ENCODE measurements around the gene SAP30. TPM values are rescaled to one million over a fixed set of nuclear protein-coding genes. Genes with fewer than 3 reads are reported as not detected.

Gene SAP30
- total RNA-seq, 1 experiment from 2014 or later = 20.0 TPM

- TF ChIP-seq SMAD4 (CRISPR knock-in tag; IDR thresholded peaks at IDR 0.05) (no peak), ZNF263 (CRISPR knock-in tag; IDR thresholded peaks at IDR 0.05; ENCODE audit: low read depth) (no peak)
Measured at GRCh38 chr4:173379929-173380328, 9.2 kb downstream of the SAP30 start (continued).

GRCh38 chr4:173380987-173381386 is 10.2 kb downstream of the SAP30 start:
- no peak overlapping the region for H3K27ac Mint-ChIP-seq
- CTCF ChIA-PET = interaction anchor here (0.8 to 2.2 kb wide), 3 partner anchors 10 to 80 kb away, joined by 3 to 10 read pairs (median 4); partner anchors contain the start of genes SAP30 and SCRG1
- no peak for ATAC-seq
- H3K4me3 Mint-ChIP-seq = no peak overlapping the region
- peaks cover 2% of the 10 kb centered on the region for H3K36me3 Mint-ChIP-seq
- POLR2A ChIA-PET = no interaction called here
- H3K9me3 Mint-ChIP-seq = no peaks in the 10 kb centered on the region
- no peaks in the 10 kb centered on the region for H3K27me3 Mint-ChIP-seq (ENCODE audit: low read depth)
- no peak for TF ChIP-seq ZNF425 (CRISPR knock-in tag; conservative IDR thresholded peaks at IDR 0.05)
- no peak for TF ChIP-seq PRDM15 (CRISPR knock-in tag; IDR thresholded peaks at IDR 0.05)
- DNase-seq (ENCODE audit: low spot score) = no peak
- H3K4me1 Mint-ChIP-seq = peaks cover 27% of the 10 kb centered on the region

- peaks cover 27% of the 10 kb centered on the region for H3K4me1 Mint-ChIP-seq
- TF ChIP-seq PRRX2 (CRISPR knock-in tag; IDR thresholded peaks at IDR 0.05) (no peak), FOXK1 (CRISPR knock-in tag; IDR thresholded peaks at IDR 0.05) (no peak), SOX15 (CRISPR knock-in tag; IDR thresholded peaks at IDR 0.05) (no peak), HMGXB4 (CRISPR knock-in tag; IDR thresholded peaks at IDR 0.05) (no peak), E2F4 (CRISPR knock-in tag; IDR thresholded peaks at IDR 0.05; ENCODE audit: borderline replicate concordance, low read depth) (no peak), MAX (CRISPR knock-in tag; IDR thresholded peaks at IDR 0.05) (no peak)
- POLR2A ChIA-PET = no interaction called here
- no peaks in the 10 kb centered on the region for H3K9me3 Mint-ChIP-seq
- H3K4me3 Mint-ChIP-seq = no peak overlapping the region; the same call in 1 of the 2 replicates
- H3K36me3 Mint-ChIP-seq = no peaks in the 10 kb centered on the region
- ATAC-seq (peak; percentile 78), DNase-seq (ENCODE audit: low spot score) (no peak)
- H3K27me3 Mint-ChIP-seq (ENCODE audit: low read depth) = no peaks in the 10 kb centered on the region
- peak overlapping the region; percentile 76 for H3K27ac Mint-ChIP-seq
- CTCF ChIA-PET = interaction anchor here (0.8 to 2.2 kb wide), 4 partner anchors 11 to 80 kb away, joined by 3 to 10 read pairs (median 4); partner anchors contain the start of genes SAP30 and SCRG1
Measured at GRCh38 chr4:173381610-173382009, 10.9 kb downstream of the SAP30 start.

GRCh38 chr4:173382349-173382748 is 11.6 kb downstream of the SAP30 start:
- DNase-seq (ENCODE audit: low spot score) (no peak), ATAC-seq (no peak)
- POLR2A ChIA-PET = interaction anchor here (0.8 kb wide), 1 partner anchor 12 kb away, joined by 3 read pairs; no protein-coding TSS in a partner anchor
- TF ChIP-seq ZNF219 (CRISPR knock-in tag; IDR thresholded peaks at IDR 0.05; ENCODE audit: borderline replicate concordance) (no peak), NR2C2 (CRISPR knock-in tag; IDR thresholded peaks at IDR 0.05) (no peak), NR3C1 (CRISPR knock-in tag; conservative IDR thresholded peaks at IDR 0.05; ENCODE audit: low read depth) (no peak), TEAD4 (CRISPR knock-in tag; IDR thresholded peaks at IDR 0.05) (no peak), E2F4 (CRISPR knock-in tag; IDR thresholded peaks at IDR 0.05; ENCODE audit: borderline replicate concordance, low read depth) (no peak), ZNF396 (CRISPR knock-in tag; IDR thresholded peaks at IDR 0.05; ENCODE audit: borderline replicate concordance) (no peak)
- Mint-ChIP-seq H3K27ac (no peak overlapping the region), H3K4me3 (no peak overlapping the region), H3K4me1 (peaks cover 27% of the 10 kb centered on the region), H3K36me3 (no peaks in the 10 kb centered on the region), H3K27me3 (ENCODE audit: low read depth) (no peaks in the 10 kb centered on the region), H3K9me3 (no peaks in the 10 kb centered on the region)
- CTCF ChIA-PET = interaction anchor here (1.2 to 2.2 kb wide), 2 partner anchors 38 to 81 kb away, joined by 4 to 10 read pairs; no protein-coding TSS in a partner anchor
